Activated T-cell treated with anti-CD3 and anti-CD28 coated beads, Interleukin-2, amount 50 U/mL, for 72 hours (primary cell): Measurements from ENCODE around the gene CCNB2. TPM values are rescaled to one million over a fixed set of nuclear protein-coding genes. Genes with fewer than 3 reads are reported as not detected.
A peak's percentile ranks its signal among the peaks of the same experiment; 100 is the strongest.
"Not testable (repeated sequence)": the region's sequence is repeated elsewhere in the genome, so short reads cannot be mapped to it uniquely, and the experiment has no call there.

Source experiments
- ATAC-seq, 2 donors: fragments of 150-1000 bp; cut with Tn5 transposase; replicated peaks in 1 of 2; 2 replicates each; pipeline ENCODE4 v1.10.0; 2021; ENCODE audit warnings: moderate library complexity in 2 of 2, mild to moderate bottlenecking in 1 of 2
- DNase-seq, 2 donors: peaks; one replicate each; pipeline ENCODE4 v3.0.0; 2021 to 2022; ENCODE audit warnings: mixed read lengths in 1 of 2
- H3K27ac Mint-ChIP-seq: one replicate; pipeline ENCODE4 v1.8.0; 2022; ENCODE audit warnings: mild to moderate bottlenecking, moderate library complexity, mixed read lengths
- H3K27me3 Mint-ChIP-seq: one replicate; pipeline ENCODE4 v1.8.0; 2022; ENCODE audit warnings: low read depth, mixed read lengths
- H3K36me3 Mint-ChIP-seq, 2 donors: one replicate each; pipeline ENCODE4 v1.8.0; 2022; ENCODE audit warnings: mixed read lengths in 2 of 2, mild to moderate bottlenecking in 1 of 2; ENCODE audit not compliant: insufficient read depth in 2 of 2
- H3K4me1 Mint-ChIP-seq: one replicate; pipeline ENCODE4 v1.8.0; 2022; ENCODE audit warnings: low read depth, mixed read lengths
- H3K4me3 Mint-ChIP-seq, 2 donors: one replicate each; pipeline ENCODE4 v1.8.0; 2022; ENCODE audit warnings: mild to moderate bottlenecking in 2 of 2, mixed read lengths in 2 of 2, moderate library complexity in 2 of 2
- H3K9me3 Mint-ChIP-seq, 2 donors: one replicate each; pipeline ENCODE4 v1.8.0; 2022; ENCODE audit warnings: mixed read lengths in 2 of 2
- total RNA-seq, 2 donors: library from RNA; stranded (reverse); gene quantifications; one replicate each; pipeline ENCODE4 v1.2.3, GENCODE V29; 2022

CCNB2 gene
- total RNA-seq, 2 donors from 2014 or later, result 65.9 to 77.8 TPM

- Mint-ChIP-seq H3K36me3 (no peaks in the 10 kb centered on the region), H3K4me3 (no peak overlapping the region), H3K27ac (no peak overlapping the region), H3K27me3 (no peaks in the 10 kb centered on the region), H3K9me3 (no peaks in the 10 kb centered on the region), H3K4me1 (no peaks in the 10 kb centered on the region)
- ATAC-seq, result no peak
- no peak for DNase-seq
Observed at GRCh38 chr15:59159210-59159609, 54.3 kb downstream of the CCNB2 start.

DNA sequence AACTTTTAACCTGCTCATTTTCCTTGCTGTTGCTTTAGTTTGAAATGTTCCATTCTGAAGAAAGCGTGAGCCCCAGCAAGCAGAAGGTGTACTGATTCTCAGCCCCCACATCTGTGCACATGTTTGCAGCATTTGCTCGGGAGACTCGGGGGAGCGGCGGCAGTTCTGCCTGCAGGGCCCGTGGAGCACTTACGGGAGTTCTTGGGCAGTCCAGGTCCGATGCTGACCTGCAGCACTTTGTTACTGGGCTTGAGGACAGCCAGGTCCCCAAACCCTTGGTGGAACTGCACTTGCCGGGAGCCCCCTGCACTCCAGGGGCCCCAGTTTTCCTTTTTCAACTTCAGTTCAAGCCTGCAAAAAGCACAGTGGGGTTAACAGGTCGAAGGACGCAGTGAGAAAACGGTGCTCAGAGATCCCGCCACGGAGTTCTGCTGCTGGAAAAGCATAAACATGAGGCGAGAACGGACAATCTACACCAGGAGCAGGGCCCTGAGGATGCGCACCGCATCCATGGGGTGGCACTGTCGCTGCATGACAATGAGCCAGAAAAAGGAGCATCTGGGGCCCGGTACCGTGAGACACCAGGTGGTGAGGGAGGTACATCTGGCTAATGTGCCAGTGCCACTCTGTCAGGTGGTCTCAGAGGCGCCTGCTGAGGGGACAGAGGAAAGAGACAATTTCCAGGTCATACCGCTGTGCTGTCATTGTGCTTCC, 56.1 kb downstream of the CCNB2 start:
- no peaks in the 10 kb centered on the region for H3K36me3 Mint-ChIP-seq
- peak; percentile 19 to 23 for DNase-seq
- no peak overlapping the region for H3K4me3 Mint-ChIP-seq
- H3K27ac Mint-ChIP-seq, result no peak overlapping the region
- H3K9me3 Mint-ChIP-seq, result no peaks in the 10 kb centered on the region
- no peaks in the 10 kb centered on the region for H3K27me3 Mint-ChIP-seq
- no peaks in the 10 kb centered on the region for H3K4me1 Mint-ChIP-seq
- no peak for ATAC-seq

- DNase-seq, H3K27me3 Mint-ChIP-seq, H3K4me3 Mint-ChIP-seq, H3K9me3 Mint-ChIP-seq, ATAC-seq, H3K4me1 Mint-ChIP-seq, H3K27ac Mint-ChIP-seq, H3K36me3 Mint-ChIP-seq: not testable (repeated sequence)
Observed at GRCh38 chr15:59162080-59162479, 57.1 kb downstream of the CCNB2 start.

- DNase-seq, result no peak
- Mint-ChIP-seq H3K27ac (no peak overlapping the region), H3K4me3 (no peak overlapping the region), H3K4me1 (peaks cover 11% of the 10 kb centered on the region), H3K36me3 (no peaks in the 10 kb centered on the region), H3K9me3 (no peaks in the 10 kb centered on the region), H3K27me3 (no peaks in the 10 kb centered on the region)
- no peak for ATAC-seq
Observed at GRCh38 chr15:59165726-59166125, 60.8 kb downstream of the CCNB2 start.

DNA sequence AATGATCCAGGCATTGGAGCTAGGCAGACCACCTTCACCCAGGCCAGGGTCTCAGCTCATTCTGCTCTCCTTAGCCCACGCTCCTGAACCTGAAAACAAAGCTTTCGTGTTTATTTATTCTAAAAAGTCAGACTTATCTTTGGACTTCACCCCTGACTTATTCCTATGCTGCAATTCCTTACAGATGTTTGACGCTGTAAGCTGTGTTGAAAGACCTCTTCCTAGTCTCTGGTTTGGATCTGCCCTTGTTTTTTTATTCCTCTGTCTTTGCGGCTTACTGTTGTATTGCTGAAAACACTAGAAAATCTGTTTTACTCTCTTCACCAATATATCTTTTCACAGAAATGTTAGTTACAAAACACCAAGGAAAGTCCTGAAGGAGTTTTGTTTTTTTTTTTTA, 61.2 kb downstream of the CCNB2 start:
- Mint-ChIP-seq H3K27me3 (no peaks in the 10 kb centered on the region), H3K36me3 (no peaks in the 10 kb centered on the region), H3K4me3 (no peak overlapping the region), H3K27ac (peak overlapping the region; percentile 4), H3K4me1 (peaks cover 11% of the 10 kb centered on the region), H3K9me3 (no peaks in the 10 kb centered on the region)
- ATAC-seq (no peak), DNase-seq (no peak)

DNA sequence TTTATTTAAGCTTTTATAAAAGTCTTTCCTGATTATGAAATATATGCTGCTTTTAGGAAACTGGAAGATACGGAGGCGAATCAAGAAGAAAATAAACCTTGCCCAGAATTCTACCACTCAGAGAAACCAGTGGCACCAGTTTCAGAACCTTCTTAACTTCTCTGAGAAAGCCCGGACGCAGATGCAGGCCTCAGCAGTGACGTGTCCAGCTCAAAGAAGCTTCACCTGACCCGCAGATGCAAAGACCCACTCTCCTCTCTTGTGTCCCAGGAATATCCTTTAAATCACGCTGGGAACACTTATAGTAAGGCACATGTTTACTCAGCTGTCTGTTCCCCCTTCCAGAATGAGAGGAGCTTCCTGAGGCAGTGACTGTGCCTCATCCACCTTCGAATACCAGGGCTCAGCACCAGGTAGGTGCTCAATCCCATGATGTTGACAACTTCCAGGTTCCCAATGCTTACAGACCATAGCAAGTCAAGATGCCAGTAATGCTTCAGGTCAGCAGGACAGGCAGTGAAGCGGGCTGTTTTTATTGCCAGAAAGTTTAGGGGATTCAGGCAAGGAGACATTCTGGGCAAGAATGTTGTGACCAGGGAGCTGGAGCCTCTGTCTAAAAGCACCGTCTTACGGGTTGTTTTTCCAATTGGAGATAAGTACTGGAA, 61.8 kb downstream of the CCNB2 start:
- no peak for ATAC-seq
- H3K9me3 Mint-ChIP-seq, result no peaks in the 10 kb centered on the region
- no peaks in the 10 kb centered on the region for H3K27me3 Mint-ChIP-seq
- DNase-seq, result no peak
- H3K36me3 Mint-ChIP-seq, result no peaks in the 10 kb centered on the region
- H3K4me3 Mint-ChIP-seq, result no peak overlapping the region
- H3K4me1 Mint-ChIP-seq, result peaks cover 11% of the 10 kb centered on the region
- no peak overlapping the region for H3K27ac Mint-ChIP-seq

- ATAC-seq (no peak), DNase-seq (no peak)
- no peaks in the 10 kb centered on the region for H3K36me3 Mint-ChIP-seq
- no peak overlapping the region for H3K27ac Mint-ChIP-seq
- no peak overlapping the region for H3K4me3 Mint-ChIP-seq
- H3K4me1 Mint-ChIP-seq, result peaks cover 11% of the 10 kb centered on the region
- no peaks in the 10 kb centered on the region for H3K27me3 Mint-ChIP-seq
- H3K9me3 Mint-ChIP-seq, result no peaks in the 10 kb centered on the region
Observed at GRCh38 chr15:59168536-59168935, 63.6 kb downstream of the CCNB2 start.

DNA sequence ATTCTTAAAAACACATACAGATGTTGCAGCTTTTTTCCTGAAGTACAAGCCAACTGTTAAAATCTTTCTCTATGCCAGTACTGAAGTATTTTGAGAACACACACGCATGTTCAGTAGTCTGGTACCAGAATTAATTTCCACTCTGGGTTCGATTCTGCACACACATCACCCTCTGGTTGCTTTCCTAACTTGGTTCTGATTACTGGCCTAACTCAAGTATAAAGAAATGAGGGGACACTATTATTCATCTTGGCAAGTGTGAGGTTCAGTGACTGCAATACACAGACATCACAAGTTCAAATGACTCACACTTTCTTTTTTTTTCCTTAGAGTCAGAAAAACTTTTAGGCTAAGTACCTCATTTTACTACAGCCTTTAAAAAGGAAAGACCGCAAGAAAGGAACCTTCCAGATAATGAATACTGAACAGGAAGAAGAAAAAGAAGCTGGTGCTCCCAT, 64.3 kb downstream of the CCNB2 start:
- Mint-ChIP-seq H3K4me1 (peaks cover 11% of the 10 kb centered on the region), H3K36me3 (no peaks in the 10 kb centered on the region), H3K27ac (peak overlapping the region; percentile 89), H3K9me3 (no peaks in the 10 kb centered on the region), H3K27me3 (no peaks in the 10 kb centered on the region), H3K4me3 (no peak overlapping the region)
- peak; percentile 57 to 74 for ATAC-seq
- no peak for DNase-seq

DNA sequence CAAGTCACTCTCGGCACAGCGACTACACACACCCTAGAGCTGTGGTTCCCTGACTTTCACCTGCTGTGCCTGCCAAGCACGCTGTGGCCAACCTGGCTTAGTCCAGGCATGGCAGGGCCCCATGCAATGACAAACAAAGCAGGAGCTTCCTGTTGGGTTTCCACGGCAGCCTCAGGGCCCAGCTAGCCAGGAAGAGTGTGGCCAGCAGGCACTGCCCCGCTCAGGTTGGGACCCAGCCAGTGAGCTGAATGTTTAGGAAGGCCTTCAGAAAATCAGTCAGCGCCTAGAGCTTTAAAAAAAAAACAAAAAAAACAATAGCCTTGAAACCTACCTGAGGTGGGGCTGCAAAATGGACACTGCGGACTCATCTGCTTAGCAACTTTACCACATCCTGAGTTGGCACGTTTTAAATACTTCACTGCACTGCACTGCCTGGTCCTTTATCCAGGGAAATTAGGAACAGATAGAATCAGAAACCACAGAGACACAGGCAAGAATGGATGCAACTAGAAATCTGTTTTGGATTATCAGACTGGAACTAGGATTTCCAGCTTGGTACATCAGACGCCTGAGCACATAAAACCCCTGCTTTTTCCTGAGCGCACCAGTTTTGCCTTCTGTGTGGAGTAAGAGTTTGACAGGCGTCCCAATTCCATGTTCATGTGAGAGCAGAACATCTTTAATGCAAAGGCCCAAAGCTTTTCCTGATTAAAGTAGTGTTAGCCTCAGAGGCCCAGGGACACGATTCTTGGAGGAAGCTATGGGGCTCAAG, 65.5 kb downstream of the CCNB2 start:
- no peak for ATAC-seq
- Mint-ChIP-seq H3K4me1 (peaks cover 18% of the 10 kb centered on the region), H3K9me3 (no peaks in the 10 kb centered on the region), H3K4me3 (no peak overlapping the region), H3K27ac (no peak overlapping the region), H3K27me3 (no peaks in the 10 kb centered on the region), H3K36me3 (no peaks in the 10 kb centered on the region)
- DNase-seq, result no peak

DNA sequence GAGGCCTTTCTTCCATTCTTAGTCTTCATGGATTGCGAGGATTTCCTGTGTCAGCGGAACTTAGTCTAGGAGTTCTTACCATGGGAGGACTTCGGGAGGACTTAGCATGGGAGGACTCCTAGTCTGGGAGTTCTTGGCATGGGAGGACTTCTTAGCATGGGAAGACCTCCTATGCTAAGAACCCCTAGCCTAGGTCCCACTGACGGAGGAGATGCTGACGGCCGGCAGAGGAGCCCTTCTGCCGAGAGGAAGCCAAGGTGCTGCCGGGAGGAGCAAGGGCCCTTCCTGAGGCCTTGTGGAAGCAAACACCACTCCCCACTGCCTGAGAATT, 66.1 kb downstream of the CCNB2 start:
- H3K36me3 Mint-ChIP-seq, result no peaks in the 10 kb centered on the region
- H3K27me3 Mint-ChIP-seq, result no peaks in the 10 kb centered on the region
- DNase-seq (no peak), ATAC-seq (no peak)
- H3K4me1 Mint-ChIP-seq, result peaks cover 20% of the 10 kb centered on the region
- H3K9me3 Mint-ChIP-seq, result no peaks in the 10 kb centered on the region
- H3K4me3 Mint-ChIP-seq, result no peak overlapping the region
- no peak overlapping the region for H3K27ac Mint-ChIP-seq

DNA sequence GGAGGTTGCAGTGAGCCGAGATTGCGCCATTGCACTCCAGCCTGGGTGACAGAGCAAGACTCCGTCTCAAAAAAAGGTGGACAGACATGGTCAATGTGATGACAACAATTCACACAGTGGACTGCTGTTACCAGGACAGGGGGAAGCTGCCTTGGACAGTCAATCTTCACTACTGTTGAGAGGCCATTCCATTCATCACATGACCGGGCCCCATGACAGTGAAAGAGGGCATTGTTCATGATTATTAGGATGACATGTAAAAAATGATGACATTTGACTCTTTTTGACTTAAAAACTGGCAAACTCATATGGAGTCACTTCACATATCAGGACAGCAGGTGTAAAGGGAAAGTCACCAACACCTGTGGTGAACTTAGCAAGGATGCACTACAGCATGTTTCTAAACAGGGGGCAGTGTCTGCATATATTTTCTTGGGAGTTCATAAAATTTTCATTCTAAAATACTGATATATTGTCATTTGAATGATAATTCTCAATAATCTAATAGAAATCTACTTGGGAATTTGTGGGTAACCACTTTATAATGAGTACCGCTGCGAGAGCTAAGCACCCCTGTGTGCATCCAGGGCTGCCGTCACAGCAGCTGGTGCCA, 67.4 kb downstream of the CCNB2 start:
- peaks cover 20% of the 10 kb centered on the region for H3K4me1 Mint-ChIP-seq
- no peaks in the 10 kb centered on the region for H3K36me3 Mint-ChIP-seq
- ATAC-seq, result no peak
- DNase-seq, result no peak
- peaks cover 8% of the 10 kb centered on the region for H3K27me3 Mint-ChIP-seq
- H3K27ac Mint-ChIP-seq, result no peak overlapping the region
- H3K4me3 Mint-ChIP-seq, result no peak overlapping the region
- no peaks in the 10 kb centered on the region for H3K9me3 Mint-ChIP-seq

- Mint-ChIP-seq H3K36me3 (no peaks in the 10 kb centered on the region), H3K4me3 (no peak overlapping the region), H3K27me3 (peaks cover 16% of the 10 kb centered on the region), H3K9me3 (no peaks in the 10 kb centered on the region), H3K27ac (no peak overlapping the region), H3K4me1 (peaks cover 20% of the 10 kb centered on the region)
- DNase-seq, result no peak
- no peak for ATAC-seq
Observed at GRCh38 chr15:59173194-59173593, 68.2 kb downstream of the CCNB2 start.

- Mint-ChIP-seq H3K36me3 (no peaks in the 10 kb centered on the region), H3K27ac (no peak overlapping the region), H3K4me3 (no peak overlapping the region), H3K9me3 (no peaks in the 10 kb centered on the region), H3K4me1 (peaks cover 17% of the 10 kb centered on the region), H3K27me3 (peaks cover 17% of the 10 kb centered on the region)
- DNase-seq (no peak), ATAC-seq (no peak)
Observed at GRCh38 chr15:59174151-59174834, 69.3 kb downstream of the CCNB2 start.
